B cell (primary cell): ENCODE measurements around the gene MRPS12. TPM values are rescaled to one million over a fixed set of nuclear protein-coding genes. Genes with fewer than 3 reads are reported as not detected.

Source experiments
- ATAC-seq: fragments of 200-7000 bp; cut with Tn5 transposase; one replicate; pipeline ENCODE4 v1.10.0; 2021; ENCODE audit warnings: low read depth, mild to moderate bottlenecking, moderate number of reproducible peaks, moderate library complexity
- CTCF ChIA-PET: fragments of 350-600 bp; sonication (Branson Sonifier 250); formaldehyde crosslinking; loops from one replicate; lab custom pipeline; 2021; ENCODE audit warnings: antibody characterized with exemption, inconsistent platforms; lab: Charles Lee
- POLR2A ChIA-PET: fragments of 350-600 bp; sonication (Branson Sonifier 250); formaldehyde crosslinking; loops from one replicate; lab custom pipeline; 2021; ENCODE audit warnings: antibody characterized with exemption; lab: Charles Lee
- DNase-seq: peaks from one replicate; pipeline ENCODE4 v3.0.0; 2013
- H2AFZ ChIP-seq: 2 replicates; pipeline ENCODE4 v1.6.1; 2012; ENCODE audit warnings: mild to moderate bottlenecking, low read depth, low read length; ENCODE audit not compliant: insufficient read depth, poor library complexity, severe bottlenecking
- H3K27ac ChIP-seq, 2 donors: 1 replicate in 1 of 2; 2 replicates in 1 of 2; pipeline ENCODE4 v1.5.1; 2012 to 2013; ENCODE audit warnings: low read length in 2 of 2, mild to moderate bottlenecking in 2 of 2, moderate library complexity in 1 of 2
- H3K27me3 ChIP-seq, 4 experiments: fragments of 200-600 bp in 1 of 4; sonication (generic) in 1 of 4; replicated peaks in 1 of 4; 1 replicate in 2 of 4; 2 replicates in 2 of 4; pipeline versions ENCODE4 v1.6.1 to v1.7.0; 2013 to 2016; ENCODE audit warnings: low read length in 3 of 4, mild to moderate bottlenecking in 2 of 4, mixed read lengths in 1 of 4, moderate library complexity in 1 of 4; ENCODE audit not compliant: insufficient read depth in 4 of 4, control insufficient read depth in 3 of 4; ENCODE audit errors: control extremely low read depth in 1 of 4
- H3K36me3 ChIP-seq, 2 experiments: replicated peaks in 1 of 2; 1 replicate in 1 of 2; 2 replicates in 1 of 2; pipeline versions ENCODE4 v1.6.1 to v1.7.1; 2013; ENCODE audit warnings: low read length in 1 of 2; ENCODE audit not compliant: insufficient read depth in 2 of 2, control insufficient read depth in 1 of 2; ENCODE audit errors: control extremely low read depth in 1 of 2, extremely low read depth in 1 of 2
- H3K4me1 ChIP-seq, 2 donors: fragments of 200-600 bp in 1 of 2; sonication (generic) in 1 of 2; 1 replicate in 1 of 2; 2 replicates in 1 of 2; pipeline versions ENCODE4 v1.5.1 to v1.6.1; 2013 to 2017; ENCODE audit warnings: low read length in 2 of 2; ENCODE audit not compliant: control insufficient read depth in 2 of 2, insufficient read depth in 2 of 2
- H3K4me2 ChIP-seq: replicated peaks from 2 replicates; pipeline ENCODE3; 2012; ENCODE audit warnings: mild to moderate bottlenecking, low read depth, low read length; ENCODE audit not compliant: poor library complexity, severe bottlenecking
- H3K4me3 ChIP-seq, 5 experiments: fragments of 200-600 bp in 1 of 5; sonication (generic) in 1 of 5; 1 replicate in 3 of 5; 2 replicates in 2 of 5; pipeline versions ENCODE4 v1.5.1 to v1.7.0; 2011 to 2016; ENCODE audit warnings: low read length in 4 of 5, mild to moderate bottlenecking in 4 of 5, low read depth in 2 of 5, control low read depth in 1 of 5, moderate library complexity in 1 of 5; ENCODE audit not compliant: insufficient read depth in 1 of 5; ENCODE audit errors: control extremely low read depth in 1 of 5, extremely low read depth in 1 of 5
- H3K79me2 ChIP-seq: fragments of 200-600 bp; sonication (generic); one replicate; pipeline ENCODE4 v1.6.0; 2016; ENCODE audit warnings: low read length; ENCODE audit not compliant: control insufficient read depth, insufficient read depth
- H3K9ac ChIP-seq: fragments of 200-600 bp; sonication (generic); 2 replicates; pipeline ENCODE4 v1.6.1; 2017; ENCODE audit warnings: mild to moderate bottlenecking, low read length, moderate library complexity
- H3K9me3 ChIP-seq, 3 donors: one replicate each; pipeline versions ENCODE4 v1.6.1 to v1.7.1; 2013; ENCODE audit warnings: low read length in 2 of 3; ENCODE audit not compliant: control insufficient read depth in 2 of 3, insufficient read depth in 1 of 3; ENCODE audit errors: control extremely low read depth in 1 of 3
- H4K20me1 ChIP-seq: 2 replicates; pipeline ENCODE4 v1.6.0; 2012; ENCODE audit warnings: mild to moderate bottlenecking, low read length; ENCODE audit not compliant: insufficient read depth, control insufficient read depth, poor library complexity, severe bottlenecking
- H3K27ac Mint-ChIP-seq: one replicate; pipeline ENCODE4 v1.8.0; 2021; ENCODE audit warnings: mixed read lengths
- H3K27me3 Mint-ChIP-seq: one replicate; pipeline ENCODE4 v1.8.0; 2021; ENCODE audit warnings: mixed read lengths
- H3K4me1 Mint-ChIP-seq: one replicate; pipeline ENCODE4 v1.8.0; 2021; ENCODE audit warnings: mixed read lengths
- H3K4me3 Mint-ChIP-seq: one replicate; pipeline ENCODE4 v1.8.0; 2021; ENCODE audit warnings: mixed read lengths
- H3K9me3 Mint-ChIP-seq: one replicate; pipeline ENCODE4 v1.8.0; 2022; ENCODE audit warnings: mixed read lengths; ENCODE audit not compliant: insufficient read depth
- CTCF ChIP-seq: fragments of 200-600 bp; IDR thresholded peaks from one replicate; pipeline ENCODE4 v1.8.0; 2022; ENCODE audit warnings: antibody characterized with exemption, mild to moderate bottlenecking
- EZH2 ChIP-seq: IDR thresholded peaks from 2 replicates; pipeline ENCODE4 v1.6.1; 2012; ENCODE audit warnings: borderline replicate concordance, low read depth, mild to moderate bottlenecking, moderate library complexity, low read length; ENCODE audit not compliant: insufficient read depth, poor library complexity, severe bottlenecking
- WGBS: methylation state at CpG from one replicate; pipeline ENCODE4 v1.1.5; 2013; ENCODE audit warnings: missing lambda C conversion rate; ENCODE audit not compliant: insufficient coverage; 5-methylcytosine and 5-hydroxymethylcytosine counted together
- intact Hi-C: fragments of 100-400 bp; cut with micrococcal nuclease; formaldehyde crosslinking; loops from one replicate; pipeline ENCODE4 v1.10.0; 2022
- polyA plus RNA-seq: library from polyadenylated mRNA; depleted of rRNA; stranded (reverse); fragments of >200 nt; gene quantifications from 2 replicates; pipeline ENCODE4 v1.2.3, GENCODE V29; 2012
- total RNA-seq, 2 donors: library from RNA; stranded (reverse); fragments of 120-200 nt in 1 of 2; gene quantifications; 1 replicate in 1 of 2; 2 replicates in 1 of 2; pipeline versions ENCODE4 v1.2.3 to v1.2.4, GENCODE V29; 2013 to 2022

The MRPS12 gene
- total and polyA plus RNA-seq, 2 donors (not counting 1 experiment from before 2014, with no cell fraction given) = 27.0 to 30.3 TPM

DNA sequence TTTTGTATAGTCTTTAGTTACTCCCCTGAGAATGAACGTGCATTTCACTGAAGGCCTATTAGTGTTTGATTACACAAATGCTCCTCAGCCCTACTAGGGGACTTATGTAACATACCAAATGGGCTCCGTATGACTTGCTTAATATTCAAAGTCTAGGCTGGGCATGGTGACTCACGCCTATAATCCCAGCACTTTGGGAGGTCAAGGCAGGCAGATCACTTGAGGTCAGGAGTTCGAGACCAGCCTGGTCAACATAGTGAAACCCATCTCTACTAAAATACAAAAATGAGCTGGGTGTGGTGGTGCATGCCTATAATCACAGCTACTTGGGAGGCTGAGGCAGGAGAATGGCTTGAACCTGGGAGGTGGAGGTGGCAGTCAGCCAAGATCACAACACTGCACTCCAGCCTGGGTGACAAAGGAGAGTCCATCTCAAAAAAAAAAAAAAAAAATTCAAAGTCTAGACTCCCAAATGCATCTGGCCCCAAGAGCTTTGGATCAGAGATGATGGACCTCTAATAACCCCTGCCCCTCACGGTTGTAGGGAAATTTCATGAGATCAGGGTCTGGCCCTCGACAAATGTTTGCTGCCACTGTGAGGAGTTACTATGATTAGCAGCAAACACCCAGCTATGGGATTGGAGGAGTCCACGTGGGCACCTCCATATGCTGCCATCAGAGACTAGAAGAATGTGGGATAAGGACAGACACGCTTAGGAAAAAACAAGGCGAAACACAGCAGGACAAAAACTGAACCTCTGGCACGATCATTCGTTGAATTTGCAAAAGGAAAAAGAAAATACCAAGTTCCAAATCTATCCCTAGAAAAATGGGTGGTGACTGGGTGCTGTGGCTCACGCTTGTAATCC is 40.2 kb downstream of the MRPS12 start:
- Histone ChIP-seq H3K4me2 (no peak overlapping the region), H3K27me3 (peaks cover 0 to 11% (median 6%) of the 10 kb centered on the region in 4 experiments), H3K79me2 (no peaks in the 10 kb centered on the region), H3K4me3 (no peak overlapping the region), H3K27ac (no peak overlapping the region), H3K9ac (no peak overlapping the region), H2AFZ (no peak overlapping the region), H3K4me1 (peaks cover 0 to 3% of the 10 kb centered on the region in 2 donors), H3K36me3 (no peaks in the 10 kb centered on the region), H3K9me3 (peaks cover 0 to 5% (median 0%) of the 10 kb centered on the region in 3 donors), H4K20me1 (no peaks in the 10 kb centered on the region)
- TF ChIP-seq CTCF (no peak), EZH2 (no peak)
- Mint-ChIP-seq H3K27me3 (peaks cover 15% of the 10 kb centered on the region), H3K9me3 (no peaks in the 10 kb centered on the region), H3K27ac (no peak overlapping the region), H3K4me1 (peaks cover 5% of the 10 kb centered on the region), H3K4me3 (no peak overlapping the region)
- no peak for DNase-seq
- ChIA-PET POLR2A (no interaction called here), CTCF (no interaction called here)
- ATAC-seq = no peak
- intact Hi-C loops = no loop called here
- 94% methylated on average over 5 of the region's 12 CpGs for WGBS

DNA sequence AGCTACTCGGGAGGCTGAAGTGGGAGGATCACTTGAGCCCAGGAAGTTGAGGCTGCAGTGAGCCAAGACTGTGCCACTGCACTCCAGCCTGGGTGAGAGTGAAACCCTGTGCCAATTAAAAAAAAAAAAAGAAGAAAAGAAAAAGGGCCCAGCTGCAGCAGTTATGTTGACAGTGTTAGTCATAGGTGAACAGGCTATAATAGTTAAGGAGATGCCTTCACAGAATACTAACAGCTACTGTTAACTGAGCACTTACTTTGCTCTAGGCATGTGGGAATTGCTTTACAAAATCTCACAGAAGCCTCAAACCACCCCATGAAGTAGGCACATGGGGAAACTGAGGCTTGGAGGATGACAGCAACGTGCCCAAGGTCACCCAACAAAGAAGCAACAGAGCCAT is 40.9 kb downstream of the MRPS12 start:
- ChIA-PET POLR2A (no interaction called here), CTCF (no interaction called here)
- H3K9me3 Mint-ChIP-seq = no peaks in the 10 kb centered on the region
- Histone ChIP-seq H2AFZ (no peak overlapping the region), H3K27me3 (peaks cover 0 to 19% (median 12%) of the 10 kb centered on the region in 4 experiments), H4K20me1 (no peaks in the 10 kb centered on the region), H3K4me2 (no peak overlapping the region), H3K4me1 (peaks cover 0 to 3% of the 10 kb centered on the region in 2 donors), H3K27ac (no peak overlapping the region), H3K4me3 (no peak overlapping the region), H3K36me3 (no peaks in the 10 kb centered on the region), H3K9me3 (peaks cover 0 to 10% (median 0%) of the 10 kb centered on the region in 3 donors), H3K79me2 (no peaks in the 10 kb centered on the region), H3K9ac (no peak overlapping the region)
- TF ChIP-seq EZH2 (no peak), CTCF (no peak)
- no CpG with 5 or more reads among the region's 2 CpGs for whole genome bisulfite sequencing
- H3K4me1 Mint-ChIP-seq = peaks cover 12% of the 10 kb centered on the region
- H3K27ac Mint-ChIP-seq = no peak overlapping the region
- intact Hi-C loops = no loop called here
- no peak for ATAC-seq
- H3K4me3 Mint-ChIP-seq = no peak overlapping the region
- DNase-seq = no peak
- H3K27me3 Mint-ChIP-seq = peaks cover 23% of the 10 kb centered on the region
